Uterus (tissue), 2 donors: ENCODE results near the gene AKAP12.

ENCODE experiments used
- POLR2A ChIP-seq, 2 donors: fragments of 450-650 bp; IDR thresholded peaks; one replicate each; pipeline ENCODE4 v1.6.1; 2016; ENCODE audit warnings: antibody characterized with exemption in 2 of 2, mild to moderate bottlenecking in 1 of 2, moderate library complexity in 1 of 2
- TF ChIP-seq, protein P1 (sequence below), 4 experiments: fragments of 200-600 bp in 2 of 4; fragments of 450-650 bp in 2 of 4; sonication (generic) in 2 of 4; IDR thresholded peaks; one replicate each; pipeline ENCODE4 v1.5.1; 2016 to 2019; ENCODE audit warnings: antibody characterized with exemption in 4 of 4, mild to moderate bottlenecking in 2 of 4, moderate library complexity in 1 of 4

DNA sequence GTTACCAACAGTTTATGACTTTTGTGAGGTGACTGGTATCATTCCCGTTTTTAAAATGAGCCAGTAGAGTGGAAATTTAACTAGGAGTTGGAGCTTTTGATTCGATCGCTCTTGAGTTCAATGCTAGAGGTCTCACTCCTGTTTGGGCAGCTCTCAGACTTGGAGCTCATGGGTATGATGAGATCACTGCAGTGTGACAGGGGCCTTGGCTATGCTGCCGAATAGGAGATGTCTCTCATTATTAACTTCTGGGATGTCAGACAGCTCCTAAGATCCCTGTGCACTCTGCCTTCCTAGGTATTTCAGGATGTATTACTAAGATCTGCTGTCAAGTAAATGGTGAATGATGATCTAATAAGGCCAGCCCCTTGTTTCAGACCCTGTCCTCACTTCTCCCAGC, 20.4 kb downstream of the AKAP12 start:
- TF ChIP-seq, protein P1, sequence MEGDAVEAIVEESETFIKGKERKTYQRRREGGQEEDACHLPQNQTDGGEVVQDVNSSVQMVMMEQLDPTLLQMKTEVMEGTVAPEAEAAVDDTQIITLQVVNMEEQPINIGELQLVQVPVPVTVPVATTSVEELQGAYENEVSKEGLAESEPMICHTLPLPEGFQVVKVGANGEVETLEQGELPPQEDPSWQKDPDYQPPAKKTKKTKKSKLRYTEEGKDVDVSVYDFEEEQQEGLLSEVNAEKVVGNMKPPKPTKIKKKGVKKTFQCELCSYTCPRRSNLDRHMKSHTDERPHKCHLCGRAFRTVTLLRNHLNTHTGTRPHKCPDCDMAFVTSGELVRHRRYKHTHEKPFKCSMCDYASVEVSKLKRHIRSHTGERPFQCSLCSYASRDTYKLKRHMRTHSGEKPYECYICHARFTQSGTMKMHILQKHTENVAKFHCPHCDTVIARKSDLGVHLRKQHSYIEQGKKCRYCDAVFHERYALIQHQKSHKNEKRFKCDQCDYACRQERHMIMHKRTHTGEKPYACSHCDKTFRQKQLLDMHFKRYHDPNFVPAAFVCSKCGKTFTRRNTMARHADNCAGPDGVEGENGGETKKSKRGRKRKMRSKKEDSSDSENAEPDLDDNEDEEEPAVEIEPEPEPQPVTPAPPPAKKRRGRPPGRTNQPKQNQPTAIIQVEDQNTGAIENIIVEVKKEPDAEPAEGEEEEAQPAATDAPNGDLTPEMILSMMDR (IDR thresholded peaks at IDR 0.05), result no peak
- TF ChIP-seq POLR2A (IDR thresholded peaks at IDR 0.05), result no peak
